Erythroblast (primary cell): ENCODE data around the gene TMOD2.

Source experiments
- GATA1 ChIP-seq: IDR thresholded peaks from 2 replicates; pipeline ENCODE4 v1.6.1; 2011; ENCODE audit warnings: low read depth, mild to moderate bottlenecking, control low read depth, low read length, moderate library complexity
- POLR2A ChIP-seq: IDR thresholded peaks from 2 replicates; pipeline ENCODE4 v1.6.1; 2011; ENCODE audit warnings: mild to moderate bottlenecking, low read length

DNA sequence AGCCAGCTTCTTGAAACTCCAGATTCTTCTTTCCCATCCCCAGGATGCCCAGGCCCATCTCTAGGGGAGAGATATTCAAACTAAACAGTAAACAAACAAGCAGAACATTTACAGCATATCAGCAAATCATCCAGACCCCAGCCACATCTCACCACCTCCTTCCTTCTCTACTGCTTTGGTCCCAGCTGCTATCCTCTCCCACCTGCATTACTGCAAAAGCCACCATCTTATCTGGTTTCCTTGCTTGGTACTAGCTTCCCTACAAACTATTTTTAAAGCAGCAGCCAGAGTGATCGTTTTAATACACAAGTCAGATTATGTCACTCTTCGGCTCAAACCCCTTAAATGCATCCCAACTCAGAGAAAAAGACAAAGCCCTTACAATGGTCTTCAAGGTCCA is 18.8 kb upstream of the TMOD2 start:
- no peak for TF ChIP-seq POLR2A
- TF ChIP-seq GATA1, result no peak
